SK-N-SH (cell line): ENCODE measurements around the gene GRXCR2.

ENCODE experiments used
- FOXM1 ChIP-seq: IDR thresholded peaks from 2 replicates; pipeline ENCODE4 v1.4.0; 2012; ENCODE audit warnings: low read depth, mild to moderate bottlenecking
- SIN3A ChIP-seq: IDR thresholded peaks from 2 replicates; pipeline ENCODE4 v1.6.1; 2012; ENCODE audit warnings: low read depth, mild to moderate bottlenecking, low read length, moderate library complexity, borderline replicate concordance
- TF ChIP-seq, protein P1 (sequence below): IDR thresholded peaks from 2 replicates; pipeline ENCODE4 v1.6.1; 2012; ENCODE audit warnings: mild to moderate bottlenecking, low read depth, low read length, moderate library complexity
- TF ChIP-seq, protein P2 (sequence below): fragments of 200-600 bp; sonication (generic); IDR thresholded peaks from 2 replicates; pipeline ENCODE4 v1.6.1; 2017; ENCODE audit warnings: antibody characterized with exemption, mild to moderate bottlenecking, moderate library complexity

DNA sequence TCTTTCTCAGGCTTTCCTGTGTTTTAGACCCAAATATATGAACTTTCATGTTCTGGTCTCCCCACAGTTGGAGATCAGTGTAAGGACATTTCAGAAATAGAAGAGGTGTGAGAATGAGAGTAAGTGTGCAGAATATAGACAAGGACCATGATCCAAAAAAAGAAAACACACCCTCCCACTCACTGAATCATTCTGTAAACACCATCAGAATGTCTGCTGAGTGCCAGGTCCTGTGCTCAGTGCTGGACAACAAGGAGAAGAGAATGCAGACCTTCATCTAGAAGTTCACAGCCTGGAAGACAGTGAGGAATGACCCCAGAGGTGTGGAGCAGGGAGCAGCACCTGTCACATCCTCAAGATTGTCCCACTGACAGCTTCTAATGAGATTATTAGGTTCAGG is 44.5 kb upstream of the GRXCR2 start:
- TF ChIP-seq, protein P1, sequence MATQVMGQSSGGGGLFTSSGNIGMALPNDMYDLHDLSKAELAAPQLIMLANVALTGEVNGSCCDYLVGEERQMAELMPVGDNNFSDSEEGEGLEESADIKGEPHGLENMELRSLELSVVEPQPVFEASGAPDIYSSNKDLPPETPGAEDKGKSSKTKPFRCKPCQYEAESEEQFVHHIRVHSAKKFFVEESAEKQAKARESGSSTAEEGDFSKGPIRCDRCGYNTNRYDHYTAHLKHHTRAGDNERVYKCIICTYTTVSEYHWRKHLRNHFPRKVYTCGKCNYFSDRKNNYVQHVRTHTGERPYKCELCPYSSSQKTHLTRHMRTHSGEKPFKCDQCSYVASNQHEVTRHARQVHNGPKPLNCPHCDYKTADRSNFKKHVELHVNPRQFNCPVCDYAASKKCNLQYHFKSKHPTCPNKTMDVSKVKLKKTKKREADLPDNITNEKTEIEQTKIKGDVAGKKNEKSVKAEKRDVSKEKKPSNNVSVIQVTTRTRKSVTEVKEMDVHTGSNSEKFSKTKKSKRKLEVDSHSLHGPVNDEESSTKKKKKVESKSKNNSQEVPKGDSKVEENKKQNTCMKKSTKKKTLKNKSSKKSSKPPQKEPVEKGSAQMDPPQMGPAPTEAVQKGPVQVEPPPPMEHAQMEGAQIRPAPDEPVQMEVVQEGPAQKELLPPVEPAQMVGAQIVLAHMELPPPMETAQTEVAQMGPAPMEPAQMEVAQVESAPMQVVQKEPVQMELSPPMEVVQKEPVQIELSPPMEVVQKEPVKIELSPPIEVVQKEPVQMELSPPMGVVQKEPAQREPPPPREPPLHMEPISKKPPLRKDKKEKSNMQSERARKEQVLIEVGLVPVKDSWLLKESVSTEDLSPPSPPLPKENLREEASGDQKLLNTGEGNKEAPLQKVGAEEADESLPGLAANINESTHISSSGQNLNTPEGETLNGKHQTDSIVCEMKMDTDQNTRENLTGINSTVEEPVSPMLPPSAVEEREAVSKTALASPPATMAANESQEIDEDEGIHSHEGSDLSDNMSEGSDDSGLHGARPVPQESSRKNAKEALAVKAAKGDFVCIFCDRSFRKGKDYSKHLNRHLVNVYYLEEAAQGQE = no peak
- TF ChIP-seq SIN3A (no peak), FOXM1 (no peak)
- TF ChIP-seq, protein P2, sequence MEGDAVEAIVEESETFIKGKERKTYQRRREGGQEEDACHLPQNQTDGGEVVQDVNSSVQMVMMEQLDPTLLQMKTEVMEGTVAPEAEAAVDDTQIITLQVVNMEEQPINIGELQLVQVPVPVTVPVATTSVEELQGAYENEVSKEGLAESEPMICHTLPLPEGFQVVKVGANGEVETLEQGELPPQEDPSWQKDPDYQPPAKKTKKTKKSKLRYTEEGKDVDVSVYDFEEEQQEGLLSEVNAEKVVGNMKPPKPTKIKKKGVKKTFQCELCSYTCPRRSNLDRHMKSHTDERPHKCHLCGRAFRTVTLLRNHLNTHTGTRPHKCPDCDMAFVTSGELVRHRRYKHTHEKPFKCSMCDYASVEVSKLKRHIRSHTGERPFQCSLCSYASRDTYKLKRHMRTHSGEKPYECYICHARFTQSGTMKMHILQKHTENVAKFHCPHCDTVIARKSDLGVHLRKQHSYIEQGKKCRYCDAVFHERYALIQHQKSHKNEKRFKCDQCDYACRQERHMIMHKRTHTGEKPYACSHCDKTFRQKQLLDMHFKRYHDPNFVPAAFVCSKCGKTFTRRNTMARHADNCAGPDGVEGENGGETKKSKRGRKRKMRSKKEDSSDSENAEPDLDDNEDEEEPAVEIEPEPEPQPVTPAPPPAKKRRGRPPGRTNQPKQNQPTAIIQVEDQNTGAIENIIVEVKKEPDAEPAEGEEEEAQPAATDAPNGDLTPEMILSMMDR = no peak
